ENCODE measurements around the gene ZFR2. TPM values are rescaled to one million over a fixed set of nuclear protein-coding genes. Genes with fewer than 3 reads are reported as not detected.

Gene ZFR2
- total and polyA plus RNA-seq, 2 of the 8 experiments (the other 6 are each of a cell fraction or from before 2014, with no cell fraction given) = 14.5 to 28.4 TPM

DNA sequence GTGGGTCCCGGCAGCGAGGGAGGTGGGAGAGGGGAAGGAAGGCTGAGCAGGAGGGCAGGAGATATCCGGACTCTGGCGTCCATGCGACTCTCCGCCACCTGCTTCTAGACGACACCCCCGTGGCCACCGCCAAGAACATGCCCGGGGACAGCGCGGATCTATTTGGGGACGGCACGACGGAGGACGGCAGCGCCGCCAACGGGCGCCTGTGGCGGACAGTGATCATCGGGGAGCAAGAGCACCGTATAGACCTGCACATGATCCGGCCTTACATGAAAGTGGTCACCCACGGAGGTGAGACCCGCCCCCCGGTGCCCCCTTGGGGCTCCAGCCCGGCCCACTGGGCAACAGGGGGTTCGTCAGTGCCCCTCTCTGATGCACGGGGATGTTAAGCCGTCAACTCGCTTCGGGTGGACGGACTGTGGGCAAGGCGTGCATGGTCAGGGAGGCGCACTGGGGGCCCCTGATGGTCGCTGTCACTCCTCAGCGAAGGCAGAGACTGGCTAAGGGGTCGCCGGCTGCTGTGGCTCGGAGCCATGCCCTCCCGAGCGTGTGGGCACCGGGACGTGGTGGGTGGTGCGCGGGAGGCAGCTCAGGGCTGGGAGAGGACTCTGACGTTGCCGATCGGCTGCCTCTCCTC, 38.9 kb upstream of the ZFR2 start:
- Histone ChIP-seq H3K36me3 (ENCODE audit: control insufficient read depth in 2 of 4, insufficient read depth in 4 of 4, low read length in 3 of 4) (peaks cover 7 to 43% (median 25%) of the 10 kb centered on the region in 4 experiments), H2BK15ac (ENCODE audit: low read length) (no peak overlapping the region), H2BK20ac (ENCODE audit: low read length) (no peak overlapping the region), H3K4ac (replicated peaks; ENCODE audit: insufficient read length, low read depth, low read length) (no peak overlapping the region), H2AK5ac (ENCODE audit: low read depth, low read length) (no peak overlapping the region), H2BK5ac (ENCODE audit: low read depth, low read length) (no peak overlapping the region), H3K27ac (ENCODE audit: low read depth, low read length) (no peak overlapping the region), H3K27me3 (replicated peaks in 1 of 4; ENCODE audit: control insufficient read depth in 3 of 4, extremely low read depth in 1 of 4, insufficient read depth in 3 of 4, low read length in 3 of 4) (no peaks in the 10 kb centered on the region), H4K5ac (ENCODE audit: insufficient read length, low read depth, low read length) (no peak overlapping the region), H2AFZ (ENCODE audit: low read length) (no peak overlapping the region), H3K23me2 (ENCODE audit: low read depth, low read length) (no peaks in the 10 kb centered on the region), H3K9ac (replicated peaks in 1 of 4; ENCODE audit: extremely low read depth in 1 of 4, low read depth in 3 of 4, low read length in 3 of 4) (no peak overlapping the region), H3K4me3 (ENCODE audit: extremely low read depth in 1 of 4, insufficient read depth in 2 of 4, low read depth in 3 of 4, low read length in 4 of 4) (no peak overlapping the region), H3K9me3 (ENCODE audit: insufficient read depth in 2 of 2, low read depth in 1 of 2, low read length in 1 of 2) (peaks cover 11 to 16% of the 10 kb centered on the region in 2 experiments), H4K91ac (replicated peaks; ENCODE audit: insufficient read length, low read length) (no peak overlapping the region), H4K20me1 (replicated peaks in 1 of 2; ENCODE audit: control insufficient read depth in 1 of 2, insufficient read depth in 2 of 2, low read length in 2 of 2) (peaks cover 0 to 3% of the 10 kb centered on the region in 2 experiments), H3K56ac (replicated peaks; ENCODE audit: insufficient read length, low read depth, low read length) (no peak overlapping the region), H3K4me1 (replicated peaks in 1 of 4; ENCODE audit: control insufficient read depth in 3 of 4, insufficient read depth in 4 of 4, low read length in 3 of 4) (no peaks in the 10 kb centered on the region), H3K4me2 (ENCODE audit: insufficient read depth in 1 of 2, low read depth in 2 of 2, low read length in 2 of 2) (no peak overlapping the region), H3K14ac (ENCODE audit: insufficient read length) (no peak overlapping the region), H2BK120ac (replicated peaks; ENCODE audit: low read depth, low read length) (no peak overlapping the region), H3K79me2 (ENCODE audit: control insufficient read depth in 1 of 2, insufficient read depth in 2 of 2, low read length in 2 of 2) (no peaks in the 10 kb centered on the region), H3K18ac (ENCODE audit: extremely low read depth, low read length) (no peak overlapping the region), H3K79me1 (ENCODE audit: low read depth, low read length) (no peaks in the 10 kb centered on the region), H3K23ac (ENCODE audit: insufficient read length) (no peak overlapping the region), H4K8ac (ENCODE audit: extremely low read depth, insufficient read depth, low read length) (no peak overlapping the region), H2BK12ac (ENCODE audit: low read depth, low read length) (no peak overlapping the region)
- DNase-seq (ENCODE audit: low read depth in 1 of 2, low spot score in 2 of 2) = no peak
- FAIRE-seq = no peak
- ChIA-PET POLR2A (ENCODE audit: partially characterized antibody) (no interaction called here), CTCF (ENCODE audit: partially characterized antibody) (no interaction called here)
- WGBS, 2 experiments (ENCODE audit: extremely low coverage in 1 of 2, insufficient coverage in 1 of 2, insufficient read length in 1 of 2, insufficient replicate concordance in 2 of 2, low coverage in 1 of 2, low lambda C conversion rate in 2 of 2, missing lambda C conversion rate in 1 of 2) = 95% methylated on average over 46 of the region's 50 CpGs; no CpG with 5 or more reads in 1 of the 2 experiments
- TF ChIP-seq BCL11A (IDR thresholded peaks at IDR 0.05; ENCODE audit: low read depth in 2 of 2, low read length in 2 of 2) (no peak), EGR1 (IDR thresholded peaks at IDR 0.05; ENCODE audit: borderline replicate concordance, low read depth, low read length) (no peak), HDAC6 (IDR thresholded peaks at IDR 0.05; ENCODE audit: low read depth, low read length) (no peak), KDM4A (IDR thresholded peaks at IDR 0.05; ENCODE audit: low read depth, low read length, severe bottlenecking) (no peak), SIX5 (IDR thresholded peaks at IDR 0.05; ENCODE audit: low read depth, low read length) (no peak), CTBP2 (IDR thresholded peaks at IDR 0.05; ENCODE audit: borderline replicate concordance, insufficient read depth, insufficient read length, low read length) (no peak), HDAC2 (IDR thresholded peaks at IDR 0.05; ENCODE audit: borderline replicate concordance in 1 of 2, low read depth in 2 of 2, low read length in 2 of 2) (no peak), TEAD4 (IDR thresholded peaks at IDR 0.05; ENCODE audit: low read depth, low read length) (no peak), BRCA1 (IDR thresholded peaks at IDR 0.05; ENCODE audit: low read depth, low read length) (no peak), RAD21 (IDR thresholded peaks at IDR 0.05 in 1 of 2, conservative IDR thresholded peaks at IDR 0.05 in 1 of 2; ENCODE audit: low read depth in 2 of 2, low read length in 2 of 2) (no peak), CEBPB (IDR thresholded peaks at IDR 0.05; ENCODE audit: low read depth, low read length) (no peak), RBBP5 (IDR thresholded peaks at IDR 0.05; ENCODE audit: borderline replicate concordance, low read depth, low read length) (no peak)
- TF ChIP-seq, protein P1, sequence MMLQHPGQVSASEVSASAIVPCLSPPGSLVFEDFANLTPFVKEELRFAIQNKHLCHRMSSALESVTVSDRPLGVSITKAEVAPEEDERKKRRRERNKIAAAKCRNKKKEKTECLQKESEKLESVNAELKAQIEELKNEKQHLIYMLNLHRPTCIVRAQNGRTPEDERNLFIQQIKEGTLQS (IDR thresholded peaks at IDR 0.05; ENCODE audit: insufficient read depth, low read depth, low read length) = no peak

All from H1 (cell line).